HEK293 (cell line): Measurements from ENCODE around the gene PDLIM4.

Experiments used
- CTCF ChIA-PET: fragments of 350-600 bp; formaldehyde crosslinking; extraction: SDS; loops from one replicate; lab custom pipeline; 2021; ENCODE audit warnings: antibody characterized with exemption; lab: Yijun Ruan, JAX
- POLR2A ChIA-PET: fragments of 300-600 bp; formaldehyde crosslinking; extraction: SDS; loops from one replicate; lab custom pipeline; 2020; ENCODE audit warnings: antibody characterized with exemption, inconsistent platforms; lab: Yijun Ruan, JAX
- H3K27ac ChIP-seq: fragments of 200-500 bp; sonication (Bioruptor generic); 2 replicates; pipeline ENCODE4 v1.5.1; 2014; ENCODE audit warnings: low read depth, low read length, control low read depth, inconsistent platforms; ENCODE audit errors: extremely low read depth
- H3K36me3 ChIP-seq, 2 experiments: fragments of 200-500 bp in 1 of 2; sonication (Bioruptor generic) in 1 of 2; 1 replicate in 1 of 2; 2 replicates in 1 of 2; pipeline ENCODE4 v1.5.1; 2014 to 2017; ENCODE audit warnings: inconsistent platforms in 2 of 2, low read length in 2 of 2; ENCODE audit not compliant: control insufficient read depth in 2 of 2, insufficient read depth in 1 of 2
- H3K4me1 ChIP-seq: fragments of 200-500 bp; sonication (Bioruptor generic); 2 replicates; pipeline ENCODE4 v1.5.1; 2014; ENCODE audit warnings: mild to moderate bottlenecking, low read length, inconsistent platforms; ENCODE audit not compliant: control insufficient read depth, insufficient read depth
- H3K4me3 ChIP-seq: 2 replicates; pipeline ENCODE4 v1.5.1; 2011; ENCODE audit warnings: low read depth, mild to moderate bottlenecking, control low read depth, low read length, moderate library complexity
- H3K9me3 ChIP-seq: fragments of 200-500 bp; sonication (Bioruptor generic); 2 replicates; pipeline ENCODE4 v1.5.1; 2014; ENCODE audit warnings: low read depth, low read length, inconsistent platforms; ENCODE audit not compliant: control insufficient read depth, insufficient read depth
- EGR2 ChIP-seq: fragments of 450-650 bp; formaldehyde crosslinking; IDR thresholded peaks from 2 replicates; pipeline ENCODE4 v1.5.1; 2016; ENCODE audit warnings: low read depth, missing biosample characterization, missing genetic modification characterization
- GLIS2 ChIP-seq: fragments of 450-650 bp; formaldehyde crosslinking; IDR thresholded peaks from 2 replicates; pipeline ENCODE4 v1.5.1; 2016; ENCODE audit warnings: missing biosample characterization, missing genetic modification characterization
- ZBTB17 ChIP-seq: fragments of 450-650 bp; formaldehyde crosslinking; IDR thresholded peaks from 2 replicates; pipeline ENCODE4 v1.5.1; 2016; ENCODE audit warnings: missing biosample characterization, missing genetic modification characterization
- ZBTB48 ChIP-seq: fragments of 450-650 bp; formaldehyde crosslinking; IDR thresholded peaks from 2 replicates; pipeline ENCODE4 v1.5.1; 2016; ENCODE audit warnings: missing biosample characterization, missing genetic modification characterization
- ZNF335 ChIP-seq: fragments of 450-650 bp; formaldehyde crosslinking; conservative IDR thresholded peaks from 2 replicates; pipeline ENCODE4 v1.5.1; 2016; ENCODE audit warnings: missing biosample characterization, missing genetic modification characterization
- ZNF341 ChIP-seq: fragments of 450-650 bp; formaldehyde crosslinking; IDR thresholded peaks from 2 replicates; pipeline ENCODE4; 2016; ENCODE audit warnings: low read depth, missing biosample characterization, missing genetic modification characterization
- ZNF561 ChIP-seq: fragments of 450-650 bp; IDR thresholded peaks from 2 replicates; pipeline ENCODE4 v1.5.1; 2018; ENCODE audit warnings: missing biosample characterization, missing genetic modification characterization, borderline replicate concordance
- TF ChIP-seq, protein P1 (sequence below): fragments of 450-650 bp; formaldehyde crosslinking; IDR thresholded peaks from 2 replicates; pipeline ENCODE4 v1.5.1; 2016; ENCODE audit warnings: missing biosample characterization, missing genetic modification characterization
- TF ChIP-seq, protein P2 (sequence below): fragments of 450-650 bp; formaldehyde crosslinking; optimal IDR thresholded peaks from 2 replicates; pipeline ENCODE3; 2016; ENCODE audit warnings: missing biosample characterization, mild to moderate bottlenecking, missing genetic modification characterization
- TF ChIP-seq, protein P3 (sequence below): fragments of 450-650 bp; formaldehyde crosslinking; IDR thresholded peaks from 2 replicates; pipeline ENCODE4 v1.5.1; 2016; ENCODE audit warnings: missing biosample characterization, missing genetic modification characterization
- TF ChIP-seq, protein P4 (sequence below): fragments of 450-650 bp; IDR thresholded peaks from 2 replicates; pipeline ENCODE4 v1.5.1; 2018; ENCODE audit warnings: missing biosample characterization, missing genetic modification characterization
- TF ChIP-seq, protein P5 (sequence below): fragments of 450-650 bp; formaldehyde crosslinking; IDR thresholded peaks from 2 replicates; pipeline ENCODE4 v1.5.1; 2016; ENCODE audit warnings: missing biosample characterization, missing genetic modification characterization

Gene PDLIM4

DNA sequence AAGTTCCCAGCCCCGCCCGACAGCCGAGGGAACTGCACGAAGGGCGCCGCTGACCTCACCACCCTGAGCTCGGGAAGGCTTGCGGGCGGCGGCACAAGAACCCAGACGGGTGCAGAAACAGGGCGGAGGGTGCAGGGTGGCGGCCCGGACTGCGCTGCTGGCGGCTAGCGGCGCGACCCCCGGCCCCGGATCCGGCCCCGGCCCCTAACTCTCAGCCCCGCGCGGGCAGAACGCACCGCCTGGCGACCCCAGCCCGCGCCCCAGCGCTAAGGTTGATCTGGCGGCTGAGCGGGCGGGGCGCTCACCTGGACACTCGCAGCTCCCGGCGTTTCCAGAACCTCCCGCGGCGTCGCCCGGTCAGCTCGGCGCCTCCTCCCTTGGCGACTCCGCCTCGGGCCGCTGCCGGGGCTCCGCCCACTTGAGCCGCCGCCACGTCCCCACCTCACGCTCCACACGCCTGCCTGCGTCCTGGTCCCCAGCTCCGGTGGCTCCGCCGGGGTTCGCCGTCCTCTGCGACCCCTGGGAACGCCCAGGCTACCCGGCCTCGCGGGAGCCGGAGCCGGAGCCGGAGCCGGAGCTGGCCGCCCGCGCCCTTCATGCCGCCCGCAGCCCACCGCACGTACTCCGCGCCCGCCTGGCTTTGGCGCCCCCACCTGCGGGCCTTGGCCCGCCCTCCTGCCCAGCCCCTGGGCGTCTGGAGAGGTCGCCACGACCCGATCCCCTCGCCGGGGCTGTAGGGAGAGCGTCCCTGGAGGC is 29.8 kb upstream of the PDLIM4 start, which contains the start of gene P4HA2 (continued):
- TF ChIP-seq EGR2, result peak; percentile 10; the same call in 1 of the 2 replicates
- TF ChIP-seq, protein P1, sequence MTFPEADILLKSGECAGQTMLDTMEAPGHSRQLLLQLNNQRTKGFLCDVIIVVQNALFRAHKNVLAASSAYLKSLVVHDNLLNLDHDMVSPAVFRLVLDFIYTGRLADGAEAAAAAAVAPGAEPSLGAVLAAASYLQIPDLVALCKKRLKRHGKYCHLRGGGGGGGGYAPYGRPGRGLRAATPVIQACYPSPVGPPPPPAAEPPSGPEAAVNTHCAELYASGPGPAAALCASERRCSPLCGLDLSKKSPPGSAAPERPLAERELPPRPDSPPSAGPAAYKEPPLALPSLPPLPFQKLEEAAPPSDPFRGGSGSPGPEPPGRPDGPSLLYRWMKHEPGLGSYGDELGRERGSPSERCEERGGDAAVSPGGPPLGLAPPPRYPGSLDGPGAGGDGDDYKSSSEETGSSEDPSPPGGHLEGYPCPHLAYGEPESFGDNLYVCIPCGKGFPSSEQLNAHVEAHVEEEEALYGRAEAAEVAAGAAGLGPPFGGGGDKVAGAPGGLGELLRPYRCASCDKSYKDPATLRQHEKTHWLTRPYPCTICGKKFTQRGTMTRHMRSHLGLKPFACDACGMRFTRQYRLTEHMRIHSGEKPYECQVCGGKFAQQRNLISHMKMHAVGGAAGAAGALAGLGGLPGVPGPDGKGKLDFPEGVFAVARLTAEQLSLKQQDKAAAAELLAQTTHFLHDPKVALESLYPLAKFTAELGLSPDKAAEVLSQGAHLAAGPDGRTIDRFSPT (tag by site-specific recombination), result 0 out of 2 replicates have a peak, but pooled peaks have one; percentile 19
- TF ChIP-seq ZNF561 (tag by site-specific recombination), result peak; percentile 37
- peak; percentile 57; the same call in 1 of the 2 replicates for TF ChIP-seq ZBTB48 (tag by site-specific recombination)
- peak; percentile 30; the same call in 1 of the 2 replicates for TF ChIP-seq GLIS2
- TF ChIP-seq, protein P2, sequence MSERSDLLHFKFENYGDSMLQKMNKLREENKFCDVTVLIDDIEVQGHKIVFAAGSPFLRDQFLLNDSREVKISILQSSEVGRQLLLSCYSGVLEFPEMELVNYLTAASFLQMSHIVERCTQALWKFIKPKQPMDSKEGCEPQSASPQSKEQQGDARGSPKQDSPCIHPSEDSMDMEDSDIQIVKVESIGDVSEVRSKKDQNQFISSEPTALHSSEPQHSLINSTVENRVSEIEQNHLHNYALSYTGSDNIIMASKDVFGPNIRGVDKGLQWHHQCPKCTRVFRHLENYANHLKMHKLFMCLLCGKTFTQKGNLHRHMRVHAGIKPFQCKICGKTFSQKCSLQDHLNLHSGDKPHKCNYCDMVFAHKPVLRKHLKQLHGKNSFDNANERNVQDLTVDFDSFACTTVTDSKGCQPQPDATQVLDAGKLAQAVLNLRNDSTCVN (tag by site-specific recombination), result peak; percentile 62

DNA sequence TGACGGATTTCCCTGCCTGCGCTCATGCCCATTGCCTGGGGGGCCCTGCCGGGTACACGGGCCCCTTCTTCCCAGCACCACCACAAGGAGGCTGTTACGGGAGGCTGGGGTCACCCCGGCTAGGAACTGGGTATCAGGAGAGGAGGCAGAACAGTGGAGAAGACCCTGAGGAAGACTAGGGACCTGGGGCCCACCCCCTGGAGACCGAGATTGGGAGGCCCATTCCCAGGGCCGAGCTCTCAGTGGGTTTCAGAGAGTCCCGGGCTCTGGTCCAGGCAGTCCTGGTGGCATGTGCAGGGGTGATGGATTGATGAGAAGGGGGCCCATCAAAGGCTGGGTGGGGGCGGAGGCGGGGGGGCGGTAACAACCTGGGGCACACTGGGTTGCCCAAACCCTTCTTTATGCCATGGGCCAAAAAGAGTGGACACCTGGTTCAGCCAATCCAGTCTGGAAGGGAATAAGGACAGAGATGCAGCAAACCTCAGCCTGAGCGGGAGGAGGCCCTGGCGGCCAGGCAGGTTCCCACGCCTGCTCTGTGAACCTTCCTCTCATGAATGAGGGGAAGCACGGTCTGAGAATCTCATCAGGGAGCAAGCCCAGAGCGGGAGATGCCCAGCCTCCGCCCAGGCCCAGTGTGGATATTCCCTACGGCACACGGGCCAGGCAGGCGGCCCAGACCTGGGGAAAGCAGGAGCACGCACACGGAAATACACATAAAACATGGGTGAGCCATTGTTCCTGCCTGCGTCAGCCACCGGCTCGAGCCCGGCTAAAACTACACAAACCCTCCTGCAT is 29.1 kb upstream of the PDLIM4 start:
- H3K36me3 ChIP-seq, result no peaks in the 10 kb centered on the region
- H3K9me3 ChIP-seq, result no peaks in the 10 kb centered on the region
- POLR2A ChIA-PET, result interaction anchor here (1.1 to 4.2 kb wide), 7 partner anchors 9 to 182 kb away, joined by 3 to 30 read pairs (median 6); partner anchors contain the start of gene SLC22A4
- peaks cover 4% of the 10 kb centered on the region for H3K4me1 ChIP-seq
- CTCF ChIA-PET, result interaction anchor here (0.7 to 2.9 kb wide), 9 partner anchors 10 to 182 kb away, joined by 3 to 25 read pairs (median 4); no protein-coding TSS in a partner anchor
- H3K4me3 ChIP-seq, result peak overlapping the region; percentile 58
- TF ChIP-seq ZNF341 (peak; percentile 69), ZBTB17 (tag by site-specific recombination) (peak; percentile 20; the same call in 1 of the 2 replicates), ZNF335 (tag by site-specific recombination) (peak; percentile 8)
- TF ChIP-seq, protein P3, sequence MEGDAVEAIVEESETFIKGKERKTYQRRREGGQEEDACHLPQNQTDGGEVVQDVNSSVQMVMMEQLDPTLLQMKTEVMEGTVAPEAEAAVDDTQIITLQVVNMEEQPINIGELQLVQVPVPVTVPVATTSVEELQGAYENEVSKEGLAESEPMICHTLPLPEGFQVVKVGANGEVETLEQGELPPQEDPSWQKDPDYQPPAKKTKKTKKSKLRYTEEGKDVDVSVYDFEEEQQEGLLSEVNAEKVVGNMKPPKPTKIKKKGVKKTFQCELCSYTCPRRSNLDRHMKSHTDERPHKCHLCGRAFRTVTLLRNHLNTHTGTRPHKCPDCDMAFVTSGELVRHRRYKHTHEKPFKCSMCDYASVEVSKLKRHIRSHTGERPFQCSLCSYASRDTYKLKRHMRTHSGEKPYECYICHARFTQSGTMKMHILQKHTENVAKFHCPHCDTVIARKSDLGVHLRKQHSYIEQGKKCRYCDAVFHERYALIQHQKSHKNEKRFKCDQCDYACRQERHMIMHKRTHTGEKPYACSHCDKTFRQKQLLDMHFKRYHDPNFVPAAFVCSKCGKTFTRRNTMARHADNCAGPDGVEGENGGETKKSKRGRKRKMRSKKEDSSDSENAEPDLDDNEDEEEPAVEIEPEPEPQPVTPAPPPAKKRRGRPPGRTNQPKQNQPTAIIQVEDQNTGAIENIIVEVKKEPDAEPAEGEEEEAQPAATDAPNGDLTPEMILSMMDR (tag by site-specific recombination), result peak; percentile 62; the same call in 1 of the 2 replicates
- TF ChIP-seq, protein P4, sequence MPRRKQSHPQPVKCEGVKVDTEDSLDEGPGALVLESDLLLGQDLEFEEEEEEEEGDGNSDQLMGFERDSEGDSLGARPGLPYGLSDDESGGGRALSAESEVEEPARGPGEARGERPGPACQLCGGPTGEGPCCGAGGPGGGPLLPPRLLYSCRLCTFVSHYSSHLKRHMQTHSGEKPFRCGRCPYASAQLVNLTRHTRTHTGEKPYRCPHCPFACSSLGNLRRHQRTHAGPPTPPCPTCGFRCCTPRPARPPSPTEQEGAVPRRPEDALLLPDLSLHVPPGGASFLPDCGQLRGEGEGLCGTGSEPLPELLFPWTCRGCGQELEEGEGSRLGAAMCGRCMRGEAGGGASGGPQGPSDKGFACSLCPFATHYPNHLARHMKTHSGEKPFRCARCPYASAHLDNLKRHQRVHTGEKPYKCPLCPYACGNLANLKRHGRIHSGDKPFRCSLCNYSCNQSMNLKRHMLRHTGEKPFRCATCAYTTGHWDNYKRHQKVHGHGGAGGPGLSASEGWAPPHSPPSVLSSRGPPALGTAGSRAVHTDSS (tag by site-specific recombination), result 0 out of 2 replicates have a peak, but pooled peaks have one; percentile 17
- TF ChIP-seq, protein P5, sequence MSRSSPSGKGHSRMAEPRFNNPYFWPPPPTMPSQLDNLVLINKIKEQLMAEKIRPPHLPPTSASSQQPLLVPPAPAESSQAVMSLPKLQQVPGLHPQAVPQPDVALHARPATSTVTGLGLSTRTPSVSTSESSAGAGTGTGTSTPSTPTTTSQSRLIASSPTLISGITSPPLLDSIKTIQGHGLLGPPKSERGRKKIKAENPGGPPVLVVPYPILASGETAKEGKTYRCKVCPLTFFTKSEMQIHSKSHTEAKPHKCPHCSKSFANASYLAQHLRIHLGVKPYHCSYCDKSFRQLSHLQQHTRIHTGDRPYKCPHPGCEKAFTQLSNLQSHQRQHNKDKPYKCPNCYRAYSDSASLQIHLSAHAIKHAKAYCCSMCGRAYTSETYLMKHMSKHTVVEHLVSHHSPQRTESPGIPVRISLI, result no peak
- peak overlapping the region; percentile 57; the same call in 1 of the 2 replicates for H3K27ac ChIP-seq
